CD8-positive, alpha-beta memory T cell (primary cell): ENCODE data around the gene PLCG1. TPM values are rescaled to one million over a fixed set of nuclear protein-coding genes. Genes with fewer than 3 reads are reported as not detected.
"Not testable (repeated sequence)": the region's sequence is repeated elsewhere in the genome, so short reads cannot be mapped to it uniquely, and the experiment has no call there.

ENCODE experiments used
- CTCF ChIA-PET: fragments of 350-600 bp; sonication (Branson Sonifier 250); formaldehyde crosslinking; loops from one replicate; lab custom pipeline; 2021; ENCODE audit warnings: antibody characterized with exemption; lab: Charles Lee
- POLR2A ChIA-PET: fragments of 350-600 bp; sonication (Branson Sonifier 250); formaldehyde crosslinking; loops from one replicate; lab custom pipeline; 2021; ENCODE audit warnings: antibody characterized with exemption; lab: Charles Lee
- DNase-seq, 5 donors: peaks; one replicate each; pipeline versions ENCODE4 v3.0.0 to v3.0.0-alpha.2; 2020 to 2022; ENCODE audit warnings: mixed read lengths in 1 of 5
- H3K27ac ChIP-seq: one replicate; pipeline ENCODE4 v1.7.0; 2013; ENCODE audit warnings: low read depth, mild to moderate bottlenecking, low read length, moderate library complexity
- H3K27me3 ChIP-seq: 2 replicates; pipeline ENCODE4 v1.7.0; 2013; ENCODE audit warnings: low read length, mild to moderate bottlenecking; ENCODE audit not compliant: insufficient read depth, poor library complexity, severe bottlenecking
- H3K36me3 ChIP-seq: 2 replicates; pipeline ENCODE4 v1.7.0; 2013; ENCODE audit warnings: mild to moderate bottlenecking, low read length, moderate library complexity; ENCODE audit not compliant: insufficient read depth
- H3K4me1 ChIP-seq: 2 replicates; pipeline ENCODE4 v1.7.0; 2013; ENCODE audit warnings: mild to moderate bottlenecking, low read length, moderate library complexity; ENCODE audit not compliant: insufficient read depth
- H3K4me3 ChIP-seq: 2 replicates; pipeline ENCODE4 v1.7.0; 2013; ENCODE audit warnings: mild to moderate bottlenecking, low read length
- H3K9me3 ChIP-seq: 2 replicates; pipeline ENCODE4 v1.7.0; 2013; ENCODE audit warnings: mild to moderate bottlenecking, low read length
- H3K27ac Mint-ChIP-seq, 8 donors: one replicate each; pipeline ENCODE4 v1.8.0; 2020 to 2021; ENCODE audit warnings: mixed read lengths in 8 of 8, mild to moderate bottlenecking in 6 of 8, inconsistent platforms in 3 of 8, moderate library complexity in 3 of 8
- H3K27me3 Mint-ChIP-seq, 2 donors: one replicate each; pipeline ENCODE4 v1.8.0; 2020 to 2021; ENCODE audit warnings: mixed read lengths in 2 of 2, mild to moderate bottlenecking in 1 of 2, moderate library complexity in 1 of 2
- H3K36me3 Mint-ChIP-seq, 3 donors: one replicate each; pipeline ENCODE4 v1.8.0; 2020 to 2021; ENCODE audit warnings: mixed read lengths in 3 of 3, inconsistent platforms in 1 of 3, mild to moderate bottlenecking in 1 of 3
- H3K4me1 Mint-ChIP-seq, 3 donors: one replicate each; pipeline ENCODE4 v1.8.0; 2020 to 2021; ENCODE audit warnings: mixed read lengths in 3 of 3, inconsistent platforms in 1 of 3, mild to moderate bottlenecking in 1 of 3
- H3K4me3 Mint-ChIP-seq, 7 donors: one replicate each; pipeline ENCODE4 v1.8.0; 2020 to 2021; ENCODE audit warnings: mixed read lengths in 7 of 7, mild to moderate bottlenecking in 6 of 7, moderate library complexity in 4 of 7, inconsistent platforms in 2 of 7
- H3K9me3 Mint-ChIP-seq, 5 donors: one replicate each; pipeline ENCODE4 v1.8.0; 2020 to 2022; ENCODE audit warnings: mixed read lengths in 5 of 5, mild to moderate bottlenecking in 3 of 5, moderate library complexity in 2 of 5, inconsistent platforms in 1 of 5
- polyA plus RNA-seq: library from polyadenylated mRNA; unstranded; fragments of 300-500 nt; fragmentation: Illumina TruSeq; gene quantifications from one replicate; pipeline ENCODE4 v1.2.3, GENCODE V29; 2021
- total RNA-seq, 2 experiments: library from RNA; stranded (reverse); gene quantifications; one replicate each; pipeline ENCODE4 v1.2.3, GENCODE V29; 2021

The PLCG1 gene
- total and polyA plus RNA-seq, 3 experiments from 2014 or later, result 73.5 to 108 (median 104) TPM

- Mint-ChIP-seq H3K4me3 (no peak overlapping the region), H3K9me3 (no peaks in the 10 kb centered on the region), H3K27ac (peak overlapping the region in 1 of 8 donors; percentile 82), H3K4me1 (peaks cover 0 to 6% (median 4%) of the 10 kb centered on the region in 3 donors), H3K27me3 (no peaks in the 10 kb centered on the region), H3K36me3 (peaks cover 0 to 92% (median 36%) of the 10 kb centered on the region in 3 donors)
- no peaks in the 10 kb centered on the region for H3K9me3 ChIP-seq
- H3K27me3 ChIP-seq, result no peaks in the 10 kb centered on the region
- H3K4me1 ChIP-seq, result no peaks in the 10 kb centered on the region
- no peak overlapping the region for H3K4me3 ChIP-seq
- ChIA-PET POLR2A (no interaction called here), CTCF (no interaction called here)
- peaks cover 65% of the 10 kb centered on the region for H3K36me3 ChIP-seq
- H3K27ac ChIP-seq, result no peak overlapping the region
- no peak for DNase-seq
Observed at GRCh38 chr20:41116282-41116956, 20.9 kb upstream of the PLCG1 start.

- peaks cover 0 to 92% (median 35%) of the 10 kb centered on the region in 3 donors for H3K36me3 Mint-ChIP-seq
- H3K4me1 Mint-ChIP-seq, H3K27me3 Mint-ChIP-seq, H3K4me3 ChIP-seq, H3K27ac ChIP-seq, H3K9me3 Mint-ChIP-seq, H3K9me3 ChIP-seq, H3K27me3 ChIP-seq, DNase-seq, CTCF ChIA-PET, H3K4me3 Mint-ChIP-seq, H3K4me1 ChIP-seq: not testable (repeated sequence)
- peaks cover 64% of the 10 kb centered on the region for H3K36me3 ChIP-seq
- H3K27ac Mint-ChIP-seq, result peak overlapping the region in 4 of 8 donors; percentile 9 to 32 (median 28)
- POLR2A ChIA-PET, result interaction anchor here (0.9 kb wide), 1 partner anchor 9 kb away, joined by 3 read pairs; no protein-coding TSS in a partner anchor
Observed at GRCh38 chr20:41118159-41118558, 19.2 kb upstream of the PLCG1 start.

GRCh38 chr20:41118632-41119031, 18.7 kb upstream of the PLCG1 start:
- ChIA-PET POLR2A (no interaction called here), CTCF (no interaction called here)
- Mint-ChIP-seq H3K4me3 (no peak overlapping the region), H3K27ac (peak overlapping the region in 2 of 8 donors; percentile 32 to 42), H3K4me1 (peaks cover 0 to 9% (median 7%) of the 10 kb centered on the region in 3 donors), H3K9me3 (no peaks in the 10 kb centered on the region), H3K27me3 (no peaks in the 10 kb centered on the region), H3K36me3 (peaks cover 0 to 91% (median 36%) of the 10 kb centered on the region in 3 donors)
- Histone ChIP-seq H3K36me3 (peaks cover 63% of the 10 kb centered on the region), H3K27ac (no peak overlapping the region), H3K9me3 (no peaks in the 10 kb centered on the region), H3K4me3 (no peak overlapping the region), H3K4me1 (no peaks in the 10 kb centered on the region), H3K27me3 (no peaks in the 10 kb centered on the region)
- no peak for DNase-seq

- Mint-ChIP-seq H3K4me3 (no peak overlapping the region), H3K36me3 (peaks cover 0 to 89% (median 34%) of the 10 kb centered on the region in 3 donors), H3K27me3 (no peaks in the 10 kb centered on the region), H3K4me1 (peaks cover 0 to 9% (median 7%) of the 10 kb centered on the region in 3 donors), H3K9me3 (no peaks in the 10 kb centered on the region), H3K27ac (peak overlapping the region in 3 of 8 donors; percentile 29 to 58 (median 36))
- Histone ChIP-seq H3K27ac (no peak overlapping the region), H3K36me3 (peaks cover 51% of the 10 kb centered on the region), H3K9me3 (no peaks in the 10 kb centered on the region), H3K4me3 (no peak overlapping the region), H3K27me3 (no peaks in the 10 kb centered on the region), H3K4me1 (no peaks in the 10 kb centered on the region)
- CTCF ChIA-PET, result interaction anchor here (0.7 to 2.0 kb wide), 2 partner anchors 16 to 25 kb away, joined by 4 to 6 read pairs; no protein-coding TSS in a partner anchor
- POLR2A ChIA-PET, result no interaction called here
- no peak for DNase-seq
Observed at GRCh38 chr20:41119614-41120561, 17.5 kb upstream of the PLCG1 start.

GRCh38 chr20:41121399-41121798, 15.9 kb upstream of the PLCG1 start:
- Histone ChIP-seq H3K4me3 (no peak overlapping the region), H3K4me1 (no peaks in the 10 kb centered on the region), H3K36me3 (peaks cover 35% of the 10 kb centered on the region), H3K27ac (no peak overlapping the region), H3K27me3 (no peaks in the 10 kb centered on the region), H3K9me3 (no peaks in the 10 kb centered on the region)
- peaks cover 0 to 90% (median 27%) of the 10 kb centered on the region in 3 donors for H3K36me3 Mint-ChIP-seq
- DNase-seq, result no peak
- H3K4me3 Mint-ChIP-seq, result no peak overlapping the region
- H3K9me3 Mint-ChIP-seq, result no peaks in the 10 kb centered on the region
- ChIA-PET CTCF (interaction anchor here (0.8 to 2.3 kb wide), 5 partner anchors 14 to 159 kb away, joined by 3 to 8 read pairs (median 6); no protein-coding TSS in a partner anchor), POLR2A (no interaction called here)
- peaks cover 0 to 9% (median 7%) of the 10 kb centered on the region in 3 donors for H3K4me1 Mint-ChIP-seq
- no peaks in the 10 kb centered on the region for H3K27me3 Mint-ChIP-seq
- H3K27ac Mint-ChIP-seq, result peak overlapping the region in 6 of 8 donors; percentile 41 to 94 (median 58)

GRCh38 chr20:41123631-41124030, 13.7 kb upstream of the PLCG1 start:
- Mint-ChIP-seq H3K27me3 (no peaks in the 10 kb centered on the region), H3K4me1 (peaks cover 0 to 9% (median 7%) of the 10 kb centered on the region in 3 donors), H3K27ac (no peak overlapping the region), H3K9me3 (no peaks in the 10 kb centered on the region), H3K4me3 (no peak overlapping the region), H3K36me3 (peaks cover 0 to 78% (median 21%) of the 10 kb centered on the region in 3 donors)
- no peak for DNase-seq
- H3K27me3 ChIP-seq, result no peaks in the 10 kb centered on the region
- POLR2A ChIA-PET, result no interaction called here
- H3K36me3 ChIP-seq, result peaks cover 29% of the 10 kb centered on the region
- CTCF ChIA-PET, result interaction anchor here (2.3 kb wide), 1 partner anchor 12 kb away, joined by 8 read pairs; no protein-coding TSS in a partner anchor
- no peaks in the 10 kb centered on the region for H3K4me1 ChIP-seq
- no peaks in the 10 kb centered on the region for H3K9me3 ChIP-seq
- H3K27ac ChIP-seq, result no peak overlapping the region
- no peak overlapping the region for H3K4me3 ChIP-seq

GRCh38 chr20:41124451-41125094, 12.8 kb upstream of the PLCG1 start:
- H3K4me1 Mint-ChIP-seq, result peaks cover 0 to 9% (median 7%) of the 10 kb centered on the region in 3 donors
- ChIA-PET CTCF (interaction anchor here (1.1 to 2.6 kb wide), 3 partner anchors 11 to 216 kb away, joined by 3 to 12 read pairs (median 4); partner anchors contain the start of gene LPIN3), POLR2A (no interaction called here)
- H3K27me3 Mint-ChIP-seq, result no peaks in the 10 kb centered on the region
- Histone ChIP-seq H3K9me3 (no peaks in the 10 kb centered on the region), H3K27ac (no peak overlapping the region), H3K4me1 (no peaks in the 10 kb centered on the region), H3K36me3 (peaks cover 28% of the 10 kb centered on the region), H3K27me3 (no peaks in the 10 kb centered on the region), H3K4me3 (no peak overlapping the region)
- H3K9me3 Mint-ChIP-seq, result no peaks in the 10 kb centered on the region
- H3K4me3 Mint-ChIP-seq, result no peak overlapping the region
- H3K27ac Mint-ChIP-seq, result peak overlapping the region in 6 of 8 donors; percentile 42 to 84 (median 70)
- H3K36me3 Mint-ChIP-seq, result peaks cover 0 to 70% (median 20%) of the 10 kb centered on the region in 3 donors
- DNase-seq, result no peak
